GM12878 (cell line): ENCODE measurements around the gene ARID4B. TPM values are rescaled to one million over a fixed set of nuclear protein-coding genes. Genes with fewer than 3 reads are reported as not detected.

Experiments
- ATAC-seq: fragments of 200-7000 bp; cut with Tn5 transposase; 3 replicates; pipeline ENCODE4 v1.9.1; 2020; ENCODE audit warnings: mild to moderate bottlenecking, moderate library complexity
- BruUV-seq: library from RNA; stranded (reverse); fragments of 400-500 nt; replicated peaks from 2 replicates; lab custom pipeline; 2021; lab: Mats Ljungman, UMichigan
- CTCF ChIA-PET: fragments of 300-600 bp; sonication (Branson Sonifier 250); formaldehyde crosslinking; extraction: SDS; loops from one replicate; lab custom pipeline; 2021; ENCODE audit warnings: inconsistent platforms; lab: Yijun Ruan, JAX
- POLR2A ChIA-PET: fragments of 350-600 bp; formaldehyde crosslinking; extraction: SDS; loops from one replicate; lab custom pipeline; 2021; ENCODE audit warnings: inconsistent platforms; lab: Charles Lee
- RAD21 ChIA-PET: fragments of 300-600 bp; sonication (Branson Sonifier 250); formaldehyde crosslinking; loops from one replicate; lab custom pipeline; 2023; ENCODE audit warnings: antibody characterized with exemption; ENCODE audit not compliant: unreplicated experiment; lab: Charles Lee
- SMC1A ChIA-PET: fragments of 300-600 bp; sonication (Branson Sonifier 250); formaldehyde crosslinking; loops from one replicate; lab custom pipeline; 2023; ENCODE audit not compliant: unreplicated experiment, uncharacterized antibody; lab: Charles Lee
- DNase-seq: peaks from one replicate; pipeline ENCODE4 v3.0.0-alpha.2; 2011; ENCODE audit warnings: low read depth, low spot score
- FAIRE-seq: peaks from 3 replicates; lab custom pipeline; 2011; peaks lifted over from hg19 to GRCh38; lab: Jason Lieb, UNC
- H2AFZ ChIP-seq: 2 replicates; pipeline ENCODE4 v1.6.0; 2011; ENCODE audit warnings: low read depth, low read length, control low read depth; ENCODE audit not compliant: control insufficient read depth
- H3K27ac ChIP-seq: 2 replicates; pipeline ENCODE4 v1.5.1; 2011; ENCODE audit warnings: control low read depth; ENCODE audit not compliant: control insufficient read depth, insufficient read depth
- H3K27me3 ChIP-seq, 2 experiments: replicated peaks in 1 of 2; 2 replicates each; pipeline versions ENCODE4 v1.6.0 to v1.6.1; 2011; ENCODE audit warnings: low read length in 1 of 2; ENCODE audit not compliant: control insufficient read depth in 2 of 2, insufficient read depth in 2 of 2
- H3K36me3 ChIP-seq, 2 experiments: 2 replicates each; pipeline ENCODE4 v1.5.1; 2011; ENCODE audit warnings: low read length in 1 of 2; ENCODE audit not compliant: control insufficient read depth in 2 of 2, insufficient read depth in 2 of 2
- H3K4me1 ChIP-seq: 2 replicates; pipeline ENCODE4 v1.6.1; 2011; ENCODE audit warnings: mild to moderate bottlenecking, low read length, moderate library complexity, mixed read lengths; ENCODE audit not compliant: control insufficient read depth, insufficient read depth
- H3K4me2 ChIP-seq: 2 replicates; pipeline ENCODE4 v1.6.0; 2011; ENCODE audit warnings: control low read depth; ENCODE audit not compliant: control insufficient read depth, insufficient read depth
- H3K4me3 ChIP-seq: fragments of 200-600 bp; sonication (generic); 2 replicates; pipeline ENCODE4 v1.5.1; 2016
- H3K79me2 ChIP-seq: 2 replicates; pipeline ENCODE4 v1.6.0; 2011; ENCODE audit warnings: low read length; ENCODE audit not compliant: control insufficient read depth, insufficient read depth
- H3K9ac ChIP-seq: 2 replicates; pipeline ENCODE4 v1.8.0; 2011; ENCODE audit warnings: low read length, control low read depth, mixed read lengths; ENCODE audit not compliant: control insufficient read depth, insufficient read depth
- H3K9me3 ChIP-seq: replicated peaks from 3 replicates; pipeline ENCODE4 v1.5.1; 2011; ENCODE audit warnings: mild to moderate bottlenecking, low read length; ENCODE audit not compliant: control insufficient read depth, insufficient read depth
- H4K20me1 ChIP-seq: 2 replicates; pipeline ENCODE4 v1.6.0; 2011; ENCODE audit not compliant: control insufficient read depth, insufficient read depth
- BACH1 ChIP-seq: fragments of 450-650 bp; IDR thresholded peaks from 2 replicates; pipeline ENCODE4 v1.6.1; 2017; ENCODE audit warnings: mild to moderate bottlenecking, borderline replicate concordance
- MXI1 ChIP-seq: fragments of 150-350 bp; IDR thresholded peaks from 2 replicates; pipeline ENCODE4 v1.6.1; 2011; ENCODE audit warnings: low read depth, mild to moderate bottlenecking, inconsistent platforms, low read length, improper control_type of control experiment
- NR2F1 ChIP-seq: fragments of 450-650 bp; conservative IDR thresholded peaks from 2 replicates; pipeline ENCODE4 v1.6.1; 2017; ENCODE audit warnings: mild to moderate bottlenecking
- SREBF2 ChIP-seq: IDR thresholded peaks from 2 replicates; pipeline ENCODE4 v1.6.1; 2012; ENCODE audit warnings: mild to moderate bottlenecking, low read length
- WGBS: methylation state at CpG from one replicate; pipeline ENCODE4 v1.1.6; 2016; ENCODE audit warnings: low lambda C conversion rate; ENCODE audit not compliant: insufficient replicate concordance, insufficient coverage; ENCODE audit errors: missing lambda C conversion rate; 5-methylcytosine and 5-hydroxymethylcytosine counted together
- in situ Hi-C: fragments of 300-500 bp; cut with MboI; formaldehyde crosslinking; loops from 9 replicates; pipeline ENCODE4 v1.14.3; 2018; ENCODE audit warnings: mixed read lengths
- intact Hi-C: fragments of 100-400 bp; cut with micrococcal nuclease; formaldehyde crosslinking; loops from one replicate; pipeline ENCODE4 v1.14.2; 2022; ENCODE audit not compliant: unreplicated experiment
- polyA plus RNA-seq, 11 experiments: library from polyadenylated mRNA; depleted of rRNA in 4 of 11; unstranded in 6 of 11; stranded (reverse) in 5 of 11; fragments of >200 nt; fragmentation: Nextera tagmentation in 4 of 11; fragmentation: Illumina TruSeq in 1 of 11; extraction: Ambion mirVana in 4 of 11; extraction: Trizol in 1 of 11; gene quantifications; 1 replicate in 1 of 11; 2 replicates in 10 of 11; pipeline versions ENCODE4 v1.2.1 to v1.2.3, GENCODE V29; 2011 to 2016; ENCODE audit warnings: inconsistent platforms in 2 of 11, missing spikeins in 2 of 11, low read depth in 1 of 11
- total RNA-seq, 4 experiments: library from RNA; depleted of rRNA in 3 of 4; stranded (reverse); fragments of >200 nt in 3 of 4; fragmentation: Illumina TruSeq in 1 of 4; extraction: Trizol in 1 of 4; gene quantifications; 2 replicates each; pipeline versions ENCODE4 v1.2.1 to v1.2.3, GENCODE V29; 2013 to 2021
- TF ChIP-seq, protein P1 (sequence below): fragments of 450-650 bp; conservative IDR thresholded peaks from 2 replicates; pipeline ENCODE4 v1.6.1; 2017; ENCODE audit warnings: mild to moderate bottlenecking, moderate library complexity
- TF ChIP-seq, protein P2 (sequence below): IDR thresholded peaks from 2 replicates; pipeline ENCODE4 v1.6.1; 2012; ENCODE audit warnings: low read depth, low read length, improper control_type of control experiment

ARID4B gene
- total and polyA plus RNA-seq, 10 of the 15 experiments (the other 5 are each of a cell fraction or from before 2014, with no cell fraction given), result 13.6 to 39.1 (median 28.0) TPM

DNA sequence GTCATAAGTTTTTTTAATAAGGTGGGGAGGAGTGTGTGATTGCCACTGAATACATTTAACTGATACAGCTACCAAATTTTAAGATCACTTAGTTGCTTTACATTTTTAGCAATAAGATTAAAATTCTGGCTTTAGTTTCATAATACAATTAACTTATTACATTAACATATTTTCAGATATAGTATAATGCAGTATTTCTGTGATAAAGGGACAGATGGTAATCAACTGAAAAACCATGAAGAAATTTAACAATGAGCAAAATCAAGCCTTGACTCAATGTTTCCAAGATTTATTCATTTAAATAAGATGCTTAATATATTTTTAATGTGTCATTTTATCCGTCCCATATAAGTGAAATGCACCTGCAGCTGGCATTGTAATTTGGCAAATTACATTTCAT is 203.3 kb downstream of the ARID4B start:
- FAIRE-seq, result no peak
- Histone ChIP-seq H3K27me3 (no peaks in the 10 kb centered on the region), H4K20me1 (no peaks in the 10 kb centered on the region), H3K9me3 (no peaks in the 10 kb centered on the region), H3K79me2 (peaks cover 86% of the 10 kb centered on the region), H2AFZ (no peak overlapping the region), H3K36me3 (peaks cover 2 to 14% of the 10 kb centered on the region in 2 experiments; a peak in 2 of 4 replicates), H3K27ac (no peak overlapping the region), H3K4me3 (peak overlapping the region; percentile 44; the same call in 1 of the 2 replicates), H3K9ac (no peak overlapping the region), H3K4me1 (0 out of 2 replicates have a peak, but pooled peaks cover 3% of the 10 kb centered on the region), H3K4me2 (no peak overlapping the region)
- POLR2A ChIA-PET, result interaction anchor here (0.6 to 1.3 kb wide), 2 partner anchors 36 to 634 kb away, joined by 3 to 4 read pairs; partner anchors contain the start of gene RBM34
- no peak for DNase-seq
- intact Hi-C loops (loop anchor here (5.0 kb wide), 1 partner anchor 203 kb away; the partner anchor contains the start of genes ARID4B and GGPS1), in situ Hi-C loops (no loop called here)
- CTCF ChIA-PET, result interaction anchor here (6.8 to 7.3 kb wide), 2 partner anchors 19 to 292 kb away, joined by 33 to 64 read pairs; no protein-coding TSS in a partner anchor
- SMC1A ChIA-PET, result interaction anchor here (1.1 to 2.1 kb wide), 2 partner anchors 19 to 57 kb away, joined by 3 to 12 read pairs; no protein-coding TSS in a partner anchor
- no peak for ATAC-seq
- RAD21 ChIA-PET, result no interaction called here
- TF ChIP-seq, protein P1, sequence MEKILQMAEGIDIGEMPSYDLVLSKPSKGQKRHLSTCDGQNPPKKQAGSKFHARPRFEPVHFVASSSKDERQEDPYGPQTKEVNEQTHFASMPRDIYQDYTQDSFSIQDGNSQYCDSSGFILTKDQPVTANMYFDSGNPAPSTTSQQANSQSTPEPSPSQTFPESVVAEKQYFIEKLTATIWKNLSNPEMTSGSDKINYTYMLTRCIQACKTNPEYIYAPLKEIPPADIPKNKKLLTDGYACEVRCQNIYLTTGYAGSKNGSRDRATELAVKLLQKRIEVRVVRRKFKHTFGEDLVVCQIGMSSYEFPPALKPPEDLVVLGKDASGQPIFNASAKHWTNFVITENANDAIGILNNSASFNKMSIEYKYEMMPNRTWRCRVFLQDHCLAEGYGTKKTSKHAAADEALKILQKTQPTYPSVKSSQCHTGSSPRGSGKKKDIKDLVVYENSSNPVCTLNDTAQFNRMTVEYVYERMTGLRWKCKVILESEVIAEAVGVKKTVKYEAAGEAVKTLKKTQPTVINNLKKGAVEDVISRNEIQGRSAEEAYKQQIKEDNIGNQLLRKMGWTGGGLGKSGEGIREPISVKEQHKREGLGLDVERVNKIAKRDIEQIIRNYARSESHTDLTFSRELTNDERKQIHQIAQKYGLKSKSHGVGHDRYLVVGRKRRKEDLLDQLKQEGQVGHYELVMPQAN, result no peak
- TF ChIP-seq NR2F1 (no peak), SREBF2 (no peak), BACH1 (no peak), MXI1 (no peak)
- TF ChIP-seq, protein P2, sequence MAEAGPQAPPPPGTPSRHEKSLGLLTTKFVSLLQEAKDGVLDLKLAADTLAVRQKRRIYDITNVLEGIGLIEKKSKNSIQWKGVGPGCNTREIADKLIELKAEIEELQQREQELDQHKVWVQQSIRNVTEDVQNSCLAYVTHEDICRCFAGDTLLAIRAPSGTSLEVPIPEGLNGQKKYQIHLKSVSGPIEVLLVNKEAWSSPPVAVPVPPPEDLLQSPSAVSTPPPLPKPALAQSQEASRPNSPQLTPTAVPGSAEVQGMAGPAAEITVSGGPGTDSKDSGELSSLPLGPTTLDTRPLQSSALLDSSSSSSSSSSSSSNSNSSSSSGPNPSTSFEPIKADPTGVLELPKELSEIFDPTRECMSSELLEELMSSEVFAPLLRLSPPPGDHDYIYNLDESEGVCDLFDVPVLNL, result no peak
- 48% methylated on average over 1 of the region's 1 CpG for WGBS
- BruUV-seq, result no TSS peak
